Measurements from ENCODE around the gene MRGPRX1.

DNA sequence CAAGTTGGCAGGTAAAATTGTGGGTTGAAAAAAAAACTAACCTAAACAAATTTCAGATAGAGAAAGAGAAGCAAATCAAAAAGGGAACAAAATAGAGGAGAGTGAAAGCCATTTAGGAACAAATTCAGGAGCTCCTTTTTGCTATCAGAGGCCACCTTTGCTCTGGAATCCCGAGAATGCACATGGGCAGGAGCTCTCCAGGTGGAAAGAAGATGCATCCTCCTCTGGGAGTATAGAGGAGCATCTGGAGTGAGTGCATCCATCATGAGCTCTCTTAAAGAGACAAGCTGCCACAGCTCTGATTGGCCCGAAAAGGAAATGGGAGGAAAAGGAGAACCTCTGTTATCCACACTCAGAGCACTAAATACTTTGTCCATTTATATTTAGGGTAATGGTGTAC, 26.3 kb downstream of the MRGPRX1 start:
- TF ChIP-seq, protein P1, sequence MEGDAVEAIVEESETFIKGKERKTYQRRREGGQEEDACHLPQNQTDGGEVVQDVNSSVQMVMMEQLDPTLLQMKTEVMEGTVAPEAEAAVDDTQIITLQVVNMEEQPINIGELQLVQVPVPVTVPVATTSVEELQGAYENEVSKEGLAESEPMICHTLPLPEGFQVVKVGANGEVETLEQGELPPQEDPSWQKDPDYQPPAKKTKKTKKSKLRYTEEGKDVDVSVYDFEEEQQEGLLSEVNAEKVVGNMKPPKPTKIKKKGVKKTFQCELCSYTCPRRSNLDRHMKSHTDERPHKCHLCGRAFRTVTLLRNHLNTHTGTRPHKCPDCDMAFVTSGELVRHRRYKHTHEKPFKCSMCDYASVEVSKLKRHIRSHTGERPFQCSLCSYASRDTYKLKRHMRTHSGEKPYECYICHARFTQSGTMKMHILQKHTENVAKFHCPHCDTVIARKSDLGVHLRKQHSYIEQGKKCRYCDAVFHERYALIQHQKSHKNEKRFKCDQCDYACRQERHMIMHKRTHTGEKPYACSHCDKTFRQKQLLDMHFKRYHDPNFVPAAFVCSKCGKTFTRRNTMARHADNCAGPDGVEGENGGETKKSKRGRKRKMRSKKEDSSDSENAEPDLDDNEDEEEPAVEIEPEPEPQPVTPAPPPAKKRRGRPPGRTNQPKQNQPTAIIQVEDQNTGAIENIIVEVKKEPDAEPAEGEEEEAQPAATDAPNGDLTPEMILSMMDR (conservative IDR thresholded peaks at IDR 0.05), result no peak
- TF ChIP-seq EZH2 (IDR thresholded peaks at IDR 0.05; ENCODE audit: low read depth), result no peak
